ENCODE data around the gene FRMD3. TPM values are rescaled to one million over a fixed set of nuclear protein-coding genes. Genes with fewer than 3 reads are reported as not detected.

Gene FRMD3
- total RNA-seq, 1 experiment from 2014 or later: 0.55 TPM

- H3K27me3 Mint-ChIP-seq (ENCODE audit: low read depth): no peaks in the 10 kb centered on the region
- Histone ChIP-seq H3K56ac (ENCODE audit: insufficient read length, low read depth, low read length) (no peak overlapping the region), H4K91ac (ENCODE audit: insufficient read length, low read depth, low read length) (no peak overlapping the region), H3K18ac (ENCODE audit: insufficient read length, low read depth, low read length) (no peak overlapping the region), H3K9ac (ENCODE audit: extremely low read depth, insufficient read length, low read length) (no peak overlapping the region), H3K27me3 (ENCODE audit: insufficient read depth, low read length) (no peaks in the 10 kb centered on the region), H2AFZ (ENCODE audit: low read length) (no peak overlapping the region), H3K79me2 (ENCODE audit: insufficient read depth, low read length) (no peaks in the 10 kb centered on the region), H3K79me1 (ENCODE audit: insufficient read depth, low read depth, low read length, poor library complexity, severe bottlenecking) (no peaks in the 10 kb centered on the region), H3K23ac (ENCODE audit: insufficient read length, low read depth, low read length) (no peak overlapping the region), H3K4ac (ENCODE audit: low read depth, low read length) (no peak overlapping the region), H4K5ac (ENCODE audit: insufficient read length, low read depth, low read length) (no peak overlapping the region), H3K4me1 (ENCODE audit: insufficient read depth, low read length) (no peaks in the 10 kb centered on the region; the same call in 1 of the 2 replicates), H3T11ph (ENCODE audit: low read length) (no peak overlapping the region), H3K9me3 (ENCODE audit: control insufficient read depth, low read depth, low read length) (no peaks in the 10 kb centered on the region), H2BK20ac (ENCODE audit: low read depth, low read length, poor library complexity, severe bottlenecking) (no peak overlapping the region), H4K20me1 (ENCODE audit: control insufficient read depth, insufficient read depth, insufficient read length) (no peaks in the 10 kb centered on the region), H3K14ac (ENCODE audit: insufficient read depth, low read length) (no peak overlapping the region), H2BK120ac (ENCODE audit: low read depth, low read length, poor library complexity, severe bottlenecking) (no peak overlapping the region), H3K27ac (ENCODE audit: insufficient read length, low read depth, low read length) (no peak overlapping the region), H2AK5ac (ENCODE audit: insufficient read length, low read length) (no peak overlapping the region), H3K4me2 (ENCODE audit: insufficient read depth, insufficient read length, low read length) (no peak overlapping the region), H4K8ac (replicated peaks; ENCODE audit: insufficient read length, low read depth, low read length) (no peak overlapping the region), H3K23me2 (ENCODE audit: insufficient read length, low read depth, low read length, poor library complexity, severe bottlenecking) (no peaks in the 10 kb centered on the region), H2BK15ac (ENCODE audit: low read depth, low read length) (no peak overlapping the region), H2BK5ac (ENCODE audit: insufficient read length, low read length) (no peak overlapping the region), H2BK12ac (ENCODE audit: insufficient read length, low read depth, low read length) (no peak overlapping the region)
- DNase-seq: no peak
- peak overlapping the region in 1 of 3 experiments; percentile 74; a peak in 1 of 7 replicates for H3K27ac Mint-ChIP-seq
- no peaks in the 10 kb centered on the region for H3K36me3 Mint-ChIP-seq (ENCODE audit: insufficient read depth in 1 of 3, low read depth in 3 of 3)
- WGBS (ENCODE audit: extremely low coverage, insufficient read length, low lambda C conversion rate): no CpG with 5 or more reads among the region's 1 CpG
- TF ChIP-seq, protein P1, sequence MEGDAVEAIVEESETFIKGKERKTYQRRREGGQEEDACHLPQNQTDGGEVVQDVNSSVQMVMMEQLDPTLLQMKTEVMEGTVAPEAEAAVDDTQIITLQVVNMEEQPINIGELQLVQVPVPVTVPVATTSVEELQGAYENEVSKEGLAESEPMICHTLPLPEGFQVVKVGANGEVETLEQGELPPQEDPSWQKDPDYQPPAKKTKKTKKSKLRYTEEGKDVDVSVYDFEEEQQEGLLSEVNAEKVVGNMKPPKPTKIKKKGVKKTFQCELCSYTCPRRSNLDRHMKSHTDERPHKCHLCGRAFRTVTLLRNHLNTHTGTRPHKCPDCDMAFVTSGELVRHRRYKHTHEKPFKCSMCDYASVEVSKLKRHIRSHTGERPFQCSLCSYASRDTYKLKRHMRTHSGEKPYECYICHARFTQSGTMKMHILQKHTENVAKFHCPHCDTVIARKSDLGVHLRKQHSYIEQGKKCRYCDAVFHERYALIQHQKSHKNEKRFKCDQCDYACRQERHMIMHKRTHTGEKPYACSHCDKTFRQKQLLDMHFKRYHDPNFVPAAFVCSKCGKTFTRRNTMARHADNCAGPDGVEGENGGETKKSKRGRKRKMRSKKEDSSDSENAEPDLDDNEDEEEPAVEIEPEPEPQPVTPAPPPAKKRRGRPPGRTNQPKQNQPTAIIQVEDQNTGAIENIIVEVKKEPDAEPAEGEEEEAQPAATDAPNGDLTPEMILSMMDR (conservative IDR thresholded peaks at IDR 0.05): no peak
- H3K4me1 Mint-ChIP-seq: peaks cover 7 to 9% of the 10 kb centered on the region in 2 experiments; a peak in 2 of 4 replicates
- H3K9me3 Mint-ChIP-seq: no peaks in the 10 kb centered on the region
- no peak overlapping the region for H3K4me3 Mint-ChIP-seq
These were observed 251.2 kb downstream of the FRMD3 start for GRCh38 chr9:83287021-83287420.

All from H9 (cell line).